Stimulated activated CD8-positive, alpha-beta memory T cell treated with anti-CD3 and anti-CD28 coated beads, Interleukin-12 subunit alpha, Interleukin-12 subunit beta, amount 100 ng/mL, for 24 hours (primary cell): ENCODE data around the gene CD200.

Experiments used
- DNase-seq: peaks from one replicate; pipeline ENCODE4 v3.0.0-alpha.2; 2020; ENCODE audit errors: extremely low read depth

Gene CD200

GRCh38 chr3:112333381-112334317 lies 693 bp downstream of the CD200 start:
- DNase-seq: no peak

- no peak for DNase-seq
These were observed 1.9 kb downstream of the CD200 start for GRCh38 chr3:112334691-112335433.

DNA sequence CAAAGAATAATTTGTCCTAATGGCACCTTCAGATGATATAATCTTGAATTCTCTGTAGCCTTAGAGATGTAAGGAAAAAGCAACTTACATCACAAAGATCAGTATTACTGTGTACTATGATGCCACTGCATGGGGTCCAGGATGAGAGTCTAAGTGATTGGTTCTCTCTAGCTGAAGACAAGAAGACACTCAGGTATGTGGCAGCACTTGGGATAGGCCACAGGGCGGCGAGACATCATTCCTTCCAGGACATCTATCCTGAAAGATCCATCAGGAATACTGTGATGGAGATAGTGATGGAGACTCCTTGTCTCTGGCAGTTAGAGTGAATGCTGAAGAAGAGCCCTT lies 2.5 kb downstream of the CD200 start:
- DNase-seq: no peak

DNA sequence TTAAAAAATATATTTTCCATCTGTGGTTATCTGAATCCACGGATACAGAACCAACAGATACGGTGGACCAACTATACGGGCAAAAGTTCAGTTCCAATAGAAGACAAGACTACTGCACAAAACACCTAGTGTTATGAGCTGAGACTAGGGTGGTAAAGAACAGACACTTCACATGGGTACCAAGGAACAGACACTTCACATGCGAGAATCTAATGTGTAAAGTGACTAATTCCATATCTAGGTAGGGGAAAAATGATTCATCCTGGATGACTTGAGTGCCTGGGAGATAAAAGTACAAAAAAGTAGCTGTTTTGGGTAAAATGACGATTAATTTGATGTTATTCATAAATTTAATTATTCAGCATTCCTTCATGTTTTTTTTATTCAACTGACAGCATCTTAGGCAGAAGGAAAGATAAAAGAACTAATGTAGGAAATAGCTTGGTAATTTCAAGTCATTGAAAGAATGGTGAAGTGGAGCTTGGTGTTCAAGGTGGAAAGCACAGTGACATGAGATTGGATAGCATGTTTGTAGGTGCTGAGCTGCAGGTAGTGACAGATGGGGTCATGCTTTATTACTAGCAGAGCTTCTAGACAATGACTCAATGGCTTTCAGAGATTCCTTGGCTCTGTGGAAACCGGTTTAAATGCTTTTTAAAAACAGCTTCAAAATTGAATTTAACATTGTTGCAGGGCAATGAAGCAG lies 5.2 kb downstream of the CD200 start:
- DNase-seq: no peak

DNA sequence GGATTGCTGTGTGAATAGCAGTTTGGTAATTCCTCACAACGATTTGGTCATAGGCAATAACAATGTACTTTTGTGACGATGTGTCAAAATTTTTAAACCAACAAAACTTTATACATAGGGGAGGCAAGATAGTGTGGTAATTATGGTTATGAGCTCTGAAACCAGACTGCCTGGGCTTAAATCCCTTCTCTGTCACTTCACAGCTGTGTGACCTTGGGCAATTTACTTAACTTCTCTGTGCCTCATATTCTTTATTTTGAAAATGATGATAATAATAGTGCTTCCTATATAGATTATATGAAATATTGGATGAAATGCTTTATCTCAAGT lies 5.7 kb downstream of the CD200 start:
- no peak for DNase-seq

DNA sequence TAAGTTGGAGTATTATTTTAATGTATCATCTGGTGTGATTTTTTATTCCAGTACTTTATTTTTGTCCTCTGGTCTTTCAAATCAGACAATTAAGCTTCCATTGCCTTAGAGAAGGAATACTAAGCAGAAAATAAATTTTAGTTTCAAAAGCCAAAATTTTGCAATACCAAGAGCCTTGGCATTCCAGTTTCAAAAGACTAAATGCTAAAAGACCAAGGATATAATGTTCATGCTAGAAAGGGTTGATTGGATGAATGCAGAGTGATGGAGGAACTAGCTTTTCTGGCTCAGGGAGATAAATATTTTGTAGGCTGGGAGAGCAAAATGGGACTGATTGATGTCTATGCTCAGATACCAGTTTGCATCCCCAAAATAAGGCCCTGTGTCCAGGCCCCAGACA lies 6.2 kb downstream of the CD200 start:
- DNase-seq: no peak

- no peak for DNase-seq
These were observed 6.7 kb downstream of the CD200 start for GRCh38 chr3:112339609-112340008.

DNA sequence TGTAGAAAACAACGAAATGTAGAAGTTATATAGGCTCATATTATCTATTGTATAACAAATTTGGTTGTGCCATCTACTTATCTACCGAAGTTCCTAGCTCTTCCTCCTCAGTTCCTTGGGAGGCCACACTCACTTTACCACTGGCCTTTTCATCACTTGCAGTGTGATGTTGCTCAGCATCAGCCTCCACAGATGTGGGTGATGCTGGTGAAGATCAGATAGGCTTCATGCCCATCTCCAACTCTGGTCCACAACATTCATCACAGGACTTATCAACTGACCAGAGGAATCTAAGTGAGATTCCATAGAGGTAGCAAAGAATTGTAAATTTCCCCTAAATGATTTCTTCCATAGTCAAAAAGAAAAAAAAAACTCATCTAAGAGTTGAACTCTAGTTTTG lies 8.4 kb downstream of the CD200 start:
- no peak for DNase-seq

- no peak for DNase-seq
These were observed 12.7 kb downstream of the CD200 start for GRCh38 chr3:112345681-112346080.

GRCh38 chr3:112346491-112347122 lies 13.7 kb downstream of the CD200 start:
- no peak for DNase-seq

- DNase-seq: no peak
These were observed 16.0 kb downstream of the CD200 start for GRCh38 chr3:112348943-112349342.

- DNase-seq: no peak
These were observed 16.6 kb downstream of the CD200 start for GRCh38 chr3:112349557-112349956.

- DNase-seq: no peak
These were observed 17.3 kb downstream of the CD200 start for GRCh38 chr3:112350018-112350810.

- DNase-seq: no peak
These were observed 18.1 kb downstream of the CD200 start for GRCh38 chr3:112351036-112351435.

DNA sequence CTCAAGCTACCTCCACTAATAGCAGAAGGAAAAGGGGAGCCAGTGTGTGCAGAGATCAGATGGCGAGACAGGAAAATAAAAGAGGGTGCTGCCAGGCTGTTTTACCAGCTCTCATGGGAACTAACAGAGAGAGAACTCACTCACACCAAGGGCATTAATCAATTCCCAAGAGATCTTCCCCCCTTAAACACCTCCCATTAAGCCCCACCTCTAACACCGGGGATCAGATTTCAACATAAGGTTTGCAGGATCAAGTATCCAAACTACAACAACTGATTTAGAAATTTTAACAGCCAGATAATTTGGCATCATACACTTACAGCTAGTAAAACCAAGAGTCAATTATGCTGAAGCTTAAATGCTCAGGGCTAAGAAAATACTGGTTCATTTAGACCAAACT lies 18.9 kb downstream of the CD200 start:
- no peak for DNase-seq

DNA sequence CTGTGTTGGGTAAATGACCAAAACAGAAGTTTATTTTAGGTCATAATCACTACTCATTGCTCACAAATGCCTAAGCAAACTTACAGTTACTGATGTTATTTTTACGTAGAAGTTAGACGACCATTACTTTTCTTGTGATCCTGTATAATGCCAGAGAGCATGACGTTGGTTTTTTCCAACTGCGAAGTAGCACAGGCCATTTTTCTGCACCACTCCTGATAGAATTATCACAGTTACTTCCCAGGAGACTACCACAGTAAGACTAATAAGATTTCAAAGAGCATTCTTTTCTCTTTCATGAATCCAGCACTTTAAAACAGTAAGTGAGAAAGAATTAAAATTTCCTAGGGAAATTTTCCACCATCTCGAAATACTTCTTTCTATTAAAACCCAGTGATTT lies 19.8 kb downstream of the CD200 start:
- DNase-seq: no peak

DNA sequence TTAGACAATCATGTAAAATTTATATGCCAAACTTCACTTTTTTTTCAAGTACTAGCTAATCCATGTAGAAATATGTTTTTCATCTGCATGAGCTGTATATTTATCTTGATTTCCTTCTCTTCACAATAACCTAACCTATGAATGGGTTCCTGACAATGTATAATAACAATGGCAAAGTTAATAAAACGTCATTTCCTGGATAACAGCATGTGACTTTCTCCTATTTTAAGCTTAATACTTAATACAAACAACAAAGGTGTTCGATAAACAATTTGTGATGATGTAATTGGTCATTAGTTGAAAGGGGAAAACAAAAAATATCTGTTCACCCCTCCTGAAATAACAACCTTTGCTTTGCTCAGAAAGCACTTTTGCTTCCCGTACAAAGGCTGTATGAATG lies 20.4 kb downstream of the CD200 start:
- no peak for DNase-seq

GRCh38 chr3:112354642-112355306 lies 21.8 kb downstream of the CD200 start:
- no peak for DNase-seq

DNA sequence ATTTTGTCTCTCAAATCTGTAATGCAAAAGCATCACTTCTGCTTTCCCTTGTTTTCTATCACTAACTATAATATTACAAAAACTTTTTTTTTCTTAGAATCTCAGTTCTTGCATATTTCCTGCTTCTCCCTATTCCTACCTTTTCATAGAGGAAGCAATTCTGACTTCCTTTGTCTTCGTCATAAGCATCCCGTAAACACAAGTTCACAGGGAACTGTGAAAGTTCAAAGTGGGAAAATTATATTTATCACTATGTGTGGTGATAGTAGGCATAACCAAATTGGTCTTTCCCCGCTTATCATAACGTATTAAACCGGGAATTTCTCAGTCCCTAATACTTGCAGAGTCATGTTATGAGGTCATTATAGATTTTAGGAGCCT lies 22.3 kb downstream of the CD200 start:
- DNase-seq: no peak

DNA sequence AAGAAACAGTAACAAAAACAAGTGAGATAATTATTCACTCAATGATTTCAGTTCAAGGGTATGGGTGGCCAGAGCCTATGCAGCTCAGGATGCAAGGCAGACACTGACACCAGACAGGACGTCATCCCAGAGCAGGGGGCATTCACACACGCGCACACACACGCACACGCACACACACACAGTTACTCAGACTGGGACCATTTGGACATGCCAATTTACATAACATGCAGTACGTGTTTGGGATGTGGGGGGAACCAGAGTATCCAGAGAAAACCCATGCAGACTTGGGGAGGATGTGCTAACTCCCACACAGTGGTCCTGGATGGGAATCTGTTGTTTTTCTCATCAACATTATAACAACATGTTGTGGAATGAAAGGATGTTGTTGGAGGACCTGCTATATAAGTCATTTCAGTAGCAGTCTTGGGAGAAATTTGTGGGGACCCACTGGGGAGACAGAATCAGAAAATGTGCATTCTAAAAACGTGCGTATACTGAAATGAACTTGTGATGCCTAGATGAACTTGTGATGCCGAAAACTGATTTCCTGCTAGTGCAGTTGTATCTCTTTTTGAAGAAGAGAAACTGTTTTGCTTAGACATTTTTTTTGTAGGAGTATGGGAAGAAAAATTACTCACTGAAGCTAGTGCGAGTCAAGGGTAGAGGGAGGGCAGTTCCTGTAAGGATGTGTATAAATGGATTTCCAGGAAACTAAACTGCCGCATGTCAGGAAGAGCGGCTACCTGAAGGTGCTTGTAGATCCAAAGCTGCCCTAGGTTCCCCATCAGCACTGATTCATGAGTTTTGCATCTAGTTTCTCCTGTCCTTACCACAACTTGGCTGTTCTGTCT lies 25.2 kb downstream of the CD200 start:
- DNase-seq: no peak
